Stimulated activated CD4-positive, alpha-beta T cell treated with anti-CD3 and anti-CD28 coated beads, Interleukin-12 subunit alpha, Interleukin-12 subunit beta, amount 100 ng/mL, for 4 hours (primary cell): ENCODE measurements around the gene RPS6KB2.
"Not testable (repeated sequence)": the region's sequence is repeated elsewhere in the genome, so short reads cannot be mapped to it uniquely, and the experiment has no call there.

Experiments
- DNase-seq: peaks from one replicate; pipeline ENCODE4 v3.0.0-alpha.2; 2020

The RPS6KB2 gene

DNA sequence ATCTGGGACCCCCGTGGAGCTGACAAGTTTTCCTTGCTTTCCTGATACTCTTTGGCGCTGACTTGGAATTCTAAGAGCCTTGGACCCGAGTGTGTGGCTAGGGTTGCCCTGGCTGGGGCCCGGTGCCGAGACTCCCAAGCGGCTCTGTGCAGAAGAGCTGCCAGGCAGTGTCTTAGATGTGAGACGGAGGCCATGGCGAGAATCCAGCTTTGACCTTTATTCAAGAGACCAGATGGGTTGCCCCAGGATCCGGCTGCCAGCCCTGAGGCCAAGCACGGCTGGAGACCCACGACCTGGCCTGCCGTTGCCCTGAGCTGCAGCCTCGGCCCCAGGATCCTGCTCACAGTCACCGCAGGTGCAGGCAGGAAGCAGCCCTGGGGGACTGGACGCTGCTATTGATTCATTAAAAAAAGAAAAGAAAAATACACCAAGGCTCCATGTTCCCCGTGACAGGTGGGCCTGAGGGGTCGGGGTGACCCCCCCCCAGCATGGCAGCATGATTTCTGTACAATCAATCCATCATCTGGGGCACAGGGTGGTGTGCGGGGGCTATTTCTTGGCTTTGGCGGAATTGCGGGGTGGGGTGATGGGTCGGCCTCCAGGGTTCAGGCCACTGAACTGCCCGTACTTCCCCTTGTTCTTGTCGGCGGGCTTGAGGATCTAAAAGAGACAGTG is 30.2 kb upstream of the RPS6KB2 start:
- DNase-seq: no peak

- DNase-seq: no peak
These were observed 29.4 kb upstream of the RPS6KB2 start for GRCh38 chr11:67398661-67399563.

DNA sequence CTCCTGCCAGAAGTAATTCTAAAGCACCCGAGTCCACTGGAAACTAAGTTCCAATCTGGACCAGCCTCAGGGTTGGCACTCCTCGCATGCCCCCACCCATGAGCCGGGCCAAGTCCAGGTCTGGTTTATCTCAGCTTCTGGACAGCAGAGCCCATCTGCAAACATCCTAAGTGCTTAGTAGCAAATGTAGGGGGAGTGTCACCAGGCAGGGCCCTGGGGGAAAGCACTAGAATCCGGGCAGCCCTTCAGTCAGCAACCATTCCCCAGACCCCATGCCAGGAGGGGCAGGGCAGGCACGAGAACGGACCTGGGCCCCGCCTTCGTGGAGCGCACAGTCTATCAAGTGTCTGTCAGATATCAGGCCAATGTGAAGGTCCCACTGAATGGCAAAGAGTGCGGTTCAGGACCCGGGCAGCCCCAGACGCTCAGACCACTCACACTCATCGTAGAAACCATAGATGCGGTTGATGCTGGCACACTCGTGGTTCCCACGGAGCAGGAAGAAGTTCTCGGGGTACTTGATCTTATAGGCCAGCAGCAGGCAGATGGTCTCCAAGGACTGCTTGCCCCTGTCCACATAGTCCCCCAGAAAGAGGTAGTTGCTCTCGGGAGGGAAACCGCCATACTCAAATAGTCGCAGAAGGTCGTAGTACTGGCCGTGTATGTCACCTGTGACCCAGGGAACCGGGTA is 27.9 kb upstream of the RPS6KB2 start:
- no peak for DNase-seq

DNA sequence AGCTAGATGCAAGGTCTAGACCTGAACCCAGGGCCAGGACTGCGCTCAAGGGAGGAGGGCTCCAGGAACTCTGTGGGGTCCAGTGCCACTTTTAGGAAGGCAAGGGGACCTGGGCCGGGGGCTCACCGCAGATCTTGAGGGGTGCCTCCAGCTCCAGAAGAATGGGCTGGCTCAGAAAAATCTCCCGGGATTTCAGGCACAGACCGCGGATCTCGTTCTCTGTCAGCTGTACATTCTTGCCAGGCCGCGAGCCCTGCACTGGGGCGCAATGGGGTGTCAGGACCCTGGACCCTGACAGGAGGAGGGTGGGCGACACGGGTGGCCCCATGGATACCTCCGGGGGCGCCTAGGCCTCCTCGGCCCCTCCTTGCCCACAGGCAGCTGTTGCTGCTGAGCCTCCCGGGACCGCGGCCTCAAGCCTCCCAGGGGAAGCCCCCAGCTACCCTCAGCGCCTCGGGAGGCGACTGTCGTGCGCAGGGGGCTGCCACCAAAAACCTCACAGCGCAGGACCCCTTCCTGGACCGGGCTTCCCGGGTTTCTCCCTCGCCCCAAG is 27.3 kb upstream of the RPS6KB2 start:
- no peak for DNase-seq

DNA sequence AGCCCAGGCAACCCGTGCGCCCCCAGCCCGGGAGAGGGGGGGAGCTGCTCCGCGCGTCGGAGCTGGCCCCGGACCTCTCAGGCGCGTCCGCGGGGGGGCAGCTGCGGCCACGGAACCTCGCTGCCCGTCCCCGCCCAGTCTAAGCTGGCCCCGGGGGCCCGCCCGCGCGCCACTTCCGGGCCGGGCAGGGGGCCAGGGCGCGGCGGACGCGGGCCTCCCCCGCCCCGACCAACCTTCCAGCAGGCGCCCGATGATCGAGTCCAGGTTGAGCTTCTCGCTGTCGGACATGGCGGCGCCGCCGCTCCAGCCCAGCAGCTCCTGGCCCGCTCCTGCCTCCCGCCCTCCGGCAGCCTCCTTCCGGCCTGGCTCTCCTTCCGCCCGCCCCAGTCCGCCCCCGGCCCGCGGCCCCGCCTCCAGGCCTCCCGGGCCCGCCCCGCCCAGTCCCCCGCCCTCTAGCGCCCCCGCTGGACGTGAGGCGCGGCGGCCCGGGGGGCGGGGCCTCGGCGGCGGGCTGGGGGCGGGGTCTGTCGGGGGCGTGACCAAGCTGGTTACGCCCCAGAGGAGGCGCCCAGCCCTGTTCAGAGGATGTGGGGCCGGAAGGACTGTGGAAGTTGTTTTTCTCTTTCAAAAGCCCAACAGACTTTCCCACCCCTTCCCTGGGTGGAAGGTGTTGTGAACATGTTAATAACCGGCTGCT is 26.7 kb upstream of the RPS6KB2 start, which contains the start of gene PPP1CA:
PPP1CA (minus strand) TSS at position 364 of the 697 bp plus-strand sequence; CDS start at position 288, 76 bp downstream.
- peak; percentile 93 for DNase-seq

GRCh38 chr11:67402192-67402839 is 26.0 kb upstream of the RPS6KB2 start:
- not testable (repeated sequence) for DNase-seq

- DNase-seq: not testable (repeated sequence)
These were observed 25.2 kb upstream of the RPS6KB2 start for GRCh38 chr11:67403085-67403484.

GRCh38 chr11:67404515-67405195 is 23.6 kb upstream of the RPS6KB2 start:
- DNase-seq: no peak

GRCh38 chr11:67405196-67405567 is 23.1 kb upstream of the RPS6KB2 start:
- no peak for DNase-seq

GRCh38 chr11:67405688-67406339 is 22.5 kb upstream of the RPS6KB2 start:
- no peak for DNase-seq

GRCh38 chr11:67406420-67406968 is 21.8 kb upstream of the RPS6KB2 start:
- DNase-seq: no peak

- DNase-seq: no peak
These were observed 21.2 kb upstream of the RPS6KB2 start for GRCh38 chr11:67406969-67407687.

- DNase-seq: no peak
These were observed 20.6 kb upstream of the RPS6KB2 start for GRCh38 chr11:67407688-67408163.

DNA sequence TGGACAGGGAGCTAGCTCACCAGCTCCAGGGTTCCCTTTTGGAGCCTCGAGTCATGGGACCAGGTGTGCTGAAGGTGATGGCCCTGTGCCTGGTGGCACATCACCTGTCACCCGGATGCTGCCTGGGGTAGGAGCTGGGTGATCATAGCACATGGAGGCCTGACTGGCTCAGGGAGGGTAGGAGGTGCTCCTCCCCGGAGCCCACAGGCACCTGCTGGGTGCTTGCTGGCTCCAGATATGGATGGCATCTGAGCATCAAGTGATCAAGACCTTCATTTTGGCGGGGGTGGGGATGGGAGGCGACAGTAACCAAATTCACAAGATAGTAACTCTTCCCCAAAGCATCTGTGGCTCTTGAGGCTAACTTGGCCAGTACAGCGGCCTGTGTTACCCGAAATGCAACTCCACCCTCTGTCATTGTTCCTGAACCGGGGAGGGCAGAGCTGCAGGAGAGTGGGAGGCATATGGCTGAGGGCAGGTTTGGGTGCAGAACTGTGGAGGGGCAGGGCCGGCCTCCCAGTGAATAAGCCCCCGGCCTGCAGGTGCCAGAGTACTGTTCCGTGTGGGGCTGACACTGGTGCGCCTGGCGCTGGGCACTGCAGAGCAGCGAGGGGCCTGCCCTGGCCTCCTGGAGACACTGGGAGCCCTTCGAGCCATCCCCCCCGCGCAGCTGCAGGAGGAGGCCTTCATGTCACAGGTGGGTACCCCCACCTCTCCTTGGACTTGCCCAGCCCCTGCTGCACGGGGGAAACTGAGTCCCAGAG is 19.7 kb upstream of the RPS6KB2 start:
- DNase-seq: no peak

- DNase-seq: no peak
These were observed 19.0 kb upstream of the RPS6KB2 start for GRCh38 chr11:67409261-67409666.

- no peak for DNase-seq
These were observed 18.4 kb upstream of the RPS6KB2 start for GRCh38 chr11:67409781-67410368.

DNA sequence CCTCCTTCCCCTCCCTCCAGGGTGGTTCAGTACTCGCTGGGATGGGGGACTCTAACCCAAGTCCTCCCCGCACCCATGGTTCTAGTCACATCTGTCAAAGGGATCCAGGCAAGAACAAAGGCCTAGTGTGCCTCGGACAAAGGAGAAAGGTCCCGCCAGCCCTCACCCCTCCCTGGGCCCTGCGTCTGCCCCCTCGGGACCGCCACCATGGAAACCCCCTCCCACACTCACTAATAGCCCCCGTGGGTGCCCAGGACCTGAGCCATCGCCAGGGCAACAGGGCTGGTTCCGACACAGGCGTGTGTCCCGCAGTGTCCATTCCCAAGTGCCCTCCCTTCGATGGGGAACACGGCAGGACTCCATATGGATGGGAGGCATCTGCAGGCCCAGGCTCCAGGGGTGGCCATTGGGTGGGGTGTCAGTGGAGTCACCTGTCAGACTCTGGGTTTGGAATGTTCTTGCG is 17.9 kb upstream of the RPS6KB2 start:
- no peak for DNase-seq
